SKM-1 treated with dmso at 0.1 percent for 144 hours (cell line): ENCODE data around the gene LRRC47.
"Not testable (repeated sequence)": the region's sequence is repeated elsewhere in the genome, so short reads cannot be mapped to it uniquely, and the experiment has no call there.

Experiments used
- DNase-seq: peaks from one replicate; lab custom pipeline; 2025; ENCODE audit not compliant: unreplicated experiment; lab: John Stamatoyannopoulos, UW

Gene LRRC47

DNA sequence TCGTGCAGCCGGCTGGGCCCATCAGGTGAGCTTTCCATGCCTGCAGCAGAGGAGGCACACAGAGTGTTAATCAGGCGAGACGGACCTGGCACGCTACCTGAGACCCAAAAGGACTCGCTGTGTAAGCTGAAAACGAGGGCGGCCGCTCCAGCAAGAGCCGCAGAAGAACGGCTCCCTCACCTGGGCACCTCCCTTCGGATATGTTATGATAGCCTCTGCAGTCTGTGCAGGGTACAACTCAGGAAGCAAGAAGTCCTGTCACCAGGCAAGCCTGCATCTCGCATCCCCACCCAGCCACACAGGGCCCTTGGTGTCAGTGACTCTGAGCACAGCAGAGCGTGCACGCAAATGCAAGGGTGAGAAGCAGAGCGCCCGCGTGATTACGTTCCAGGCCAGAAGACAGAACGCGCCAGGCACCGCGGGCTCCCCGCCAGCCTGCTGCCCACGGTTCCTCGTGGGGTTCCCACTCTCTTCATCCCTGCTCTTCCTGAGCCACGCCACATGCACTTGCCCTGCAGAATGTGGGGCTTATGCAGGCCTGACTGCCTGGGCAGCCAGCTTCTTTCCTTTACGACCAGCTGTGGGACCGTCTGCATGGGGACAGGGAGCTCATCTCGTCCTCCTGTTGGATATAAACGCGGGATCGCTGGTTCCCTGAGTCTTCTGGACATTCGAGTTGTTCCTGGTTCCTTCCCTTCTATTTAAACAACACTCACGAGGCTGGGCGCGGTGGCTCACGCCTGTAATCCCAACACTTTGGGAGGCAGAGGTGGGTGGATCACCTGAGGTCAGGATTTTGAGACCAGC, 20.2 kb upstream of the LRRC47 start:
- no peak for DNase-seq

DNA sequence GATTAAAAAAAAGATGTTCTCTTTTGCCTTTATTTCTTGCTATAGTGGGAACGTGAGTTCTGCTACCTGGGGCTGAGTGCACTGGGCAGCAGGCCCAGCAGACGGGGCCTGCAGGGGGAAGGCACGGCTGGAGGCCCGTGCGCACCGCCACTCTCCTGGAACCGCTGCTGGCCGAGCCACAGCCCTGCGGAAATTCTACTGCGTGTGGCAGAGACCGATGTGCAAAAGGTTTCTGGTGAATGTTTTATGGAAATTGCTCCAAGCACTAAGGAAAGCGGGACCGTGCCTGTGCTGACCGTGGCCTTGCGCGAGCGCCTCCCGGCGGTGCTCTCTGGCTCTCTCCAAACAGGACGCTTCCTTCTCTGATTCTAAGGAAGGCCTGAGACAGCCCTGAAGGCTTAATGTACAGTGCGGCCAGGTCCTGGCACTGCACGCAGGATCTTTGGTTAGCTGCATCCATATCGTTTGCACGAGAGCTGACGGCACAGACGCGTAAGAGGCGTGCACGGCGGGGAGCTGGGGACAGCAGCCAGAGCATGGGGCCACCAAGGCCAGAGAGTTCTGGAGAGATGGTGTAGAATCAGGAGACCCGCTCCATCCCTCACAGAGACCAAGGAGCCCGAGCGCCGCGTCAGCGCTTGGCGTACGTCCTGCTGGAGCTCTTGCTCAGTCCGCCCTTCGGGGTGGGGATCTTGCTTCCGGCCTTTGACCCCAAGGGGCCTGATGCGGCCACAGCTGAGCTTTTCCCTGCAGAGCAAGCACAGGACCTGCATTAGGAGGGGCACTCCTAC, 18.7 kb upstream of the LRRC47 start:
- no peak for DNase-seq

DNA sequence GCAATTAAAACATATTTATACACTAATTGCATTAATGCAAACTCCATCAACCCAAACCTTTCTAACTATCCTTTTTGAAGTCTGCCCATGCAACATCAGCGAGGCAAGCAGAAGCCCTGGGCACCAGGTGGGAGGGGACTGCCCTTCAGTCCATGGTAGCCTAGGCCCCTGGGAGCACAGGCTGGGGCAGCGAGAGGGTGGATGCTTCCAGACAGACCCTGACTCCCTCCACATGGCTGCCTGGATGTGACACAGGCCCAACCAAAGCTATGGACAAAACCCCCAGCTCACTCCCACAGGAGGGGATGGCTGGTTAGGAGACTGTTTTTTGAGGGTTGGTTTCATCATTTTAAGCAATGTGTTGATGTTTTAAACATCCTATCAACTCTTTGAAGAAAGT, 17.8 kb upstream of the LRRC47 start:
- no peak for DNase-seq

DNA sequence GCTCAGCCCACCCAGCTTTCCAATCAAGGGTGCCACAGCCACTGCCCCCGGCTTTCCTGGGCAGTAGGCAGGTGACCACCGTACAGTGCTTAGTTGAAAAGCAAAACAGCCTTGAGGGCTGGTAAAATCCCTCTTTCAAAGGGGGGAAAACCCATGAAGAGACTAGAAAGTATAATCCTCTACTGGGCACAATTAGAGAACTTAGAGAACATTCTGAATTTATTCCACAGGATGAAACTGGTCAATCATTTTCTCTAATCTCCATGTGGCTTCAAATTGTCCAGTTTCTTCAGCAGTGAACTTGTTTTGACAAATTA, 15.3 kb upstream of the LRRC47 start:
- no peak for DNase-seq

DNA sequence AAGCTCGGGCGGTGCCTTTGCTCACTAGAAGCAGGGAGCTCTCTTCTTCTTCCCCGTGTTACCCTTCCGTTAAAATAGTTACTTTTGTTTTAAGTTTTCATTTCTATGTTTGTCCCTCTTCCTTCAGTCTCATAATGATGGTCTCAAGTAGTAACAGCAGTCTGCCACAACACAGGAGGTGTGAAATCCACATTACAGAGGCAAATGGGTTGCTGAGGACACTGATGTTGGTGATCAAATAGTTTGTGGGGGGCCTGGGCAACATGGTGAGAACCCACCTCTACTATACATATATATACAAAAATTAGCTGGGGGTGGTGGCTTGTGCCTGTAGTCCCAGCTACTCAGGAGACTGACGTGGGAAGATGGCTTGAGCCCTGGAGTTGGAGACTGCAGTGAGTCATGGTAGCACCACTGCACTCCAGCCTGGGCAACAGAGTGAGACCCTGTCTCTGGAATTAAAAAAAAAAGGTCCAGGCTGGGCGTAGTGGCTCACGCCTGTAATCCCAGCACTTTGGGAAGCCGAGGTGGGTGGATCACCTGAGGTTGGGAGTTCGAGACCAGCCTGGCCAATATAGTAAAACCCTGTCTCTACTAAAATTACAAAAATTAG, 14.0 kb upstream of the LRRC47 start:
- not testable (repeated sequence) for DNase-seq

DNA sequence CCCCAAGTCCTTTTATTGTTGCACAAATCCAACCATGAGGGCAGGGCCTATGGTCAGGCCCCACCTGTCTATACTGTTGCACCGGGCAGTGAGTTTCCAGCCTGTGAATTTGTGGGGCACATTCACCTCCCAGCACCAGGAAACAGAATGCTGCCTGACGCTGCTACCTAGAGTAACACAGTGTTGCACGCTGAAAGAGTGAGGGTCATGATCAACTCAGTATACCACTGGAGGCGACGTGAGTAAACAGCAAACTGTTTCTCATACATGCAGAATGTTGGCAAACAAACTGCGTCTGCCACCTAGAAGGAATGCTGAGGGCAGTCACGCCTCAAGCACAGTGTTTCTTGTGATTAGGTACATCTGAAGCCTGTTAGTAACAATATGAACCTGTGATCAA, 13.4 kb upstream of the LRRC47 start:
- DNase-seq, result no peak

DNA sequence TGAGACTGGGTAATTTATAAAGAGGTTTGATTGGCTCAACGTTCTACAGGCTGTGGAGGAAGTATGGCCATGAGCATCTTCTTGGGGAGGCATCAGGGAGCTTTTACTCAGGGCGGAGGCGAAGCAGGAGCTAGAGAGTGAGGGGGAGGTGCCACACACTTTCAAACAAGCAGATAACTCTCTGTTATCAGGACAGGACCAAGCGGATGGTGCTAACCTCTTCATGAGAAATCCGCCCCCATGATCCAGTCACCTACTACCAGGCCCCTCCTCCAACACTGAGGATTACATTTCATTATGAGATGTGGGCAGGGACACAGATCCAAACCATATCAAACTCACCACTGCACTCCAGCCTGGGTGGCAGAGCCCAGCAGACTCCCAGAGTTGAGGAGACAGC, 11.5 kb upstream of the LRRC47 start:
- no peak for DNase-seq

DNA sequence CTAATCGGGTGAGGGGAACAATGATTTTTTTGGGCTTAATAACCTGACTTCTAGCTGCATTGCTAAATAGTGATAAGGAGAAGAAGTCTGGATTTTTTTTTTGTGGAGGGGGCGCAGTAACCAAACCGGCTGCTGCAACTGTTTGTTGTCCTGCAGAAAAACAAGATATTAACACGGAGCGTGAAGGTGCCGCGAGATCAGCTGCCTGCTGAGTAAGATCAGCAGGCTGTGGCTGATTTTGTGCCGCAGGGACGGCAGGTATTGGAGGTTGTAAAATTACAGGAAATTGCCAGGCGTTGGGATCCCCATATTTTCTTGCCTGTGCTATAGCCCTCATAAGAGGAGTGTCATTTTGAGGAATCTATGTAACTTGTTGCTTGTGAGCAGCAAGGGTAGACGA, 8.7 kb upstream of the LRRC47 start:
- DNase-seq, result no peak

DNA sequence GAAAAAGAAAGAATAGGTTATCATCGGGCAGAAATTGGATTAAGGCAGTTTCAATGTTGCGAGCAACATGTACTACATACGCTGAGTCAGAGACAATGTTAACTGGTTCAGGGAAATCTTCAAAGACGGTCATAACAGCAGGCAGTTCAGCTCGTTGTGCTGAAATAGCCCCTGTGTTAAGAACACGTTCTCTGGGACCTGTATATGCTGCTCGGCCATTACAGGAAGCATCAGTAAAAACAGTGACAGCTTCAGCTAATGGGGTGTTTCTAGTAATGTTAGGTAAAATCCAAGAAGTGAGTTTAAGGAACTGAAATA, 8.3 kb upstream of the LRRC47 start:
- DNase-seq, result not testable (repeated sequence)

DNA sequence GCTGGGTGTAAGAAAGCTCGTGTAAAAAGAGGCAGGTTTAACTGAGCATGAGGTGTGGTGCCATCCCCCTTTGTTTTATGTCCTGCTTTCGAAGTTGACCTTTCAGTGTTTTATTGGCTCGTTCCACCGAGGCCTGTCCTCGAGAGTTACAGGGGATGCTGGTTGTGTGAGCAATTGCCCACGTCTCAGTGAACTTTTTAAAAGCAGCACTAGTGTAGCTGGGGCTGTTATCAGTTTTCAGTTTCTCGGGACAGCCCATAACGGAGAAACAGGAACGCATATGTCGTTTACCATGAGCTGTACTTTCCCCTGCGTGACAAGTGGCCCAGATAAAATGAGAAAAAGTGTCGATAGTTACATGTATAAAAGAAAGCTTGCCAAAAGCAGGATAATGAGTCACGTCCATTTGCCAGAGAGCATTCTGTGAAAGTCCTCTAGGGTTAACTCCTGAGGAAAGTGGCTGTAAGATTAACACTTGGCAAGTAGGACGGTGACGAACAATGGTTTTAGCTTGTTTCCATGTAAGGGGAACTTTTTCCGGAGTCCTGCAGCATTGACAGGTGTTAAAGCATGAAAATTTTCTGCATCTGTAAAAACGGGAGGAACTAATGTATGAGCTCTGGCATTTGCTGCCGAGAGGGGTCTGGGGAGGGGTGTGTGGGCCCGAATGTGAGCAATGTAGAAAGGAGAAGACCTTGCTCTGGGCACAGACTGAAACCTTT, 7.8 kb upstream of the LRRC47 start:
- DNase-seq, result no peak

DNA sequence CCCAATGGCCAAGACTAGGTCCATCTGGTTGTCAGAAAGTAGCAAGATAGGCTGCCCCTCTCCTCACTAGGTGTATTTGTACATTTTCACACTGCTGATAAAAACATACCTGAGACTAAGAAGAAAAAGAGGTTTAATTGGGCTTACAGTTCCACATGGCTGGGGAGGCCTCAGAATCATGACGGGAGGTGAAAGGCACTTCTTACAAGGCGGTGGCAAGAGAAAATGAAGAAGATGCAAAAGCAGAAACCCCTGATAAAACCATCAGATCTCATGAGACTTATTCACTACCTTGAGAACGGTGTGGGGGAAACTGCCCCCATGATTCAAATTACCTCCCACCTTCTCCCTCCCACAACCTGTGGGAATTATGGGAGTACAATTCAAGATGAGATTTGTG, 4.5 kb upstream of the LRRC47 start:
- not testable (repeated sequence) for DNase-seq

DNA sequence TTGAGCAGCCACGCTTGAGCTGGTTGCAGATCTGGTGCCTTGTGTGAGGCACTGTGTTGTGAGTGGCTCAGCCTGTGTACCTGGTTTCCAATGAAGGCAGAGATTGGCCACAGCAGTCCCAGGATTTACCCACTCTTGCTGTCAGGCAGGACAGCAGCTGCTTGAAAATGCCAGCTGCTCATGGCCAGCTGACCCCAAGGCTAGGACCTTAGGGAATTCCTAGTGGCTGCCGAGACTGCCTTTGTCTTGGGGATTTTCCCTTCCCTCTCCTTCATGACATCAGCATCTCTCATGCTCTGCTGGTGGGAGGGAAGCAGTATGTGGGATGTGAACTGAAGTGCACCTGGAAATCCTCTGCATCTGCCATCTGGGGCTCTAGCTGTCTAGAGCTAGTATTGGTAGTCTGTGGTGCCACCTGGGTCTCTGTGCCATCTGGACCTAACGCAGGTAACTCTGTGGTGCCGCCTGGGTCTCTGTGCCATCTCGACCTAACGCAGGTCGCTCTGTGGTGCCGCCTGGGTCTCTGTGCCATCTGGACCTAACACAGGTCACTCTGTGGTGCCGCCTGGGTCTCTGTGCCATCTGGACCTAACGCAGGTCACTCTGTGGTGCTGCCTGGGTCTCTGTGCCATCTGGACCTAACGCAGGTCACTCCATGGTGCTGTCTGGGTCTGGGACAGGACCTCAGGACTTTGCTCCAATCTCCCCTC, 3.8 kb upstream of the LRRC47 start:
- DNase-seq, result no peak

DNA sequence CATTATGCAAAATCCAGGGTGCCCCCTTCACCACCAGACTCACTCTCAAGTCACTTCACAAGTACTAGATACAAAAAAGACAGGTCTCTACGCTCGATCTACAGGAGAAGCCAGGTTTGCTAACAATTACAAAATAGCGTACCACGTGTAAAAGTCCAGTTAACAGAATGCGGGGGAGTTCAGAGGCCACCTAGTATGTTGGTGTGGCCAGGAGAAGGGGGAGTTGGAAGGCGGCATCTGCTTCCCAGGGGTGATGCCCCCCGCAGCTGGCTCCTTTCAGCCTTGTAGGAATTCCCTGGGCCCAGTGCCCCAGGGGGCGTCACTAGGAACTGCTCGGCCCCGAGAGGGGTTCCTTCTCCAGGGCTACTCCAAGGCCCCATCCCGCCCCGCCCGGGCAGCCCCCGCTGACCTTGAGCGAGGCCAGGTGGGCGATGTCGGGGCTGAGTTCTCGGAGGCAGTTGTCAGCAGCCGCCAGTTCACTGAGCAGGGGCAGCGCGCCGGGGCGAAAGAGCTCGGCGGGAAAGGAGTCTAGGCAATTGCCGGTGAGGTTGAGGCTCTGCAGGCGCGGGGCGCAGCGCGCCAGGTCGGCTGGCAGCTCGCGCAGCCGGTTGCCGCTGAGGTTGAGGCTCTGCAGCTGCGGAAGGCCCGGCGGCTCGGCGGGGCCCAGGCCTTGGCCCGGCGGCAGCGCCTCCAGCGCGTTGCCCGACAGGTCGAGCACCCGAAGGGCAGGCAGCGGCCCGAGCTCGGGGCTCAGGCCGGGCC, 664 bp downstream of the LRRC47 start:
- no peak for DNase-seq

DNA sequence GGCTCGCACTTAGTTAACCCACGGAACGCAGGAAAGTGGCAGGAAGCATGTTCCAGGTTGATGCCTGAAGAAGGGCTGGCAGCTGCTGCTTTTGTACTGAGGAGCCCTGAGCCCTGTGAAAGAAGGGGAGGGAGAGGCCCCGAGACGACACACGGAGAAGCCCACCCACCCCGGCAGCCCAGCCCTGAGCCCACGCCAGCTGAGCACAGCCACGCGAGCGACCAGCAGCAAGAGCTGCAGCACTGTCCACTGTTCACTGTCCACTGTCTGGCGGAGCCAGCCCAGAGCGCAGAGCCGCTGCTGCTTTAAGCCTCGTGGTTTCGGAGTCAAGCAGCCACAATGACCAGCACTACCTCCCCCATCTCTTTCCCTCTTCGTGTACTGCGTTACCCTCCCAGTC, 5.3 kb downstream of the LRRC47 start:
- DNase-seq, result no peak

DNA sequence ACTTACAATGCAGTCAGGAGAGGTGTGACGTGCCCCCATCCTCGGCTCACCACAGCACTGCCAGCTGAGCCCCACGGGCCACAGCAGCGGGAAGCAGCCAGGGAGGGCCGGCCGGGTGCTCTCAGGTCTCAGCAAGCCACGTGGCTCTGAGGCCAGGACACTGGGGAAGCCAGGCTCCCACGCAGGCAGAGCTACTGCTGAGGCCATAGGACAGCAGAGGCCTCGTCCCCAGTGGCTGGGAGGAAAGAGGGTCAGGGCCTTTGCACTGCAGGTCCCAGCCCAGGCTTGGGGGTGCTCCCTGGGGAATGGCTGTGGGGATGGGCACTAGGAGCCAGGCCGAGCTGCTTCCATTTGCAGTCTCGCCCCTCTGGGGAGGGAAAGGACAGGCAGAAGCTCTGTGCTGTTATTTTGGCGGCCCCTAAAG, 5.8 kb downstream of the LRRC47 start:
- no peak for DNase-seq

DNA sequence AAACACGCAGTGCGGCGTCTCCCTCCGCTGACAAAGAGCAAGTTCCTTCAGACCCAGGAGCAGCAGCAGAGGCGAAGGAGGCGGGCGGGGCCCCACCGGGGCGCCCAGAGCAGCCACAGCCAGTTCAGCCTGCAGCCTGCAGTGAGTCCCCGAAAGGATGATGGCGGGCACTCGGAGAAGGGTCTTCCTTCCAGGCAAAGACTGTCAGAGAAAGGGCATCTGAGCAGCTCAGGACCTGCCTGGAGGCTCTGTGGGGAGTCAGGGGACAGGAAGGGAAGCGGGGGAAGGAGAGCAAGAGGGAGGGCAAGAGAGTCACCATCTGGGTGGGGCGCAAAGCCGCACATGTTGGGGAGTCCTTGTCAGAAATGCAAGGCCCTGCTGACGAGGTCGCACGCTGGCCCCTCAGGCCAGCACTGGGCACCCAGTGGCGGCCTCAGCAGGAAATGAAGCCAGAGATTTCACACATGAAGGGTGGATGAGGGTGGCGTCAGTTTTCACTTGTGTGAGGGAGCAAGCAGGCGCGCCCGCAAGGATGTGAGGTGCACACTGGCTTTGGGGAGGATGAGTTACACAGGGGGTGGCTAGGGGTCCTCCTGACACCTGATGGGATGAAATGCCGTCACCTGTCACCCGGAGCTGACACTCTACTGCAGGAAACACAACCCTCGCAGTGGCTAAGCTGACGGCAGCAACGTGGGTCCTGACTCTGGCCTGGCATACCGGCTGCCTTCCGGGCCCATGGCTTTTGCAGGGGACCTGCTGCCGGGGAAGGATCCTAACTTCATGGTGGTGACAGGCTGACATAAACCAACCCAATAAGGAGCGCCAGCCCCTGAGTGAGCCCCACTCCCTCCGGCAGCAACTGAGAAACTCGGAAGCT, 6.6 kb downstream of the LRRC47 start:
- no peak for DNase-seq

DNA sequence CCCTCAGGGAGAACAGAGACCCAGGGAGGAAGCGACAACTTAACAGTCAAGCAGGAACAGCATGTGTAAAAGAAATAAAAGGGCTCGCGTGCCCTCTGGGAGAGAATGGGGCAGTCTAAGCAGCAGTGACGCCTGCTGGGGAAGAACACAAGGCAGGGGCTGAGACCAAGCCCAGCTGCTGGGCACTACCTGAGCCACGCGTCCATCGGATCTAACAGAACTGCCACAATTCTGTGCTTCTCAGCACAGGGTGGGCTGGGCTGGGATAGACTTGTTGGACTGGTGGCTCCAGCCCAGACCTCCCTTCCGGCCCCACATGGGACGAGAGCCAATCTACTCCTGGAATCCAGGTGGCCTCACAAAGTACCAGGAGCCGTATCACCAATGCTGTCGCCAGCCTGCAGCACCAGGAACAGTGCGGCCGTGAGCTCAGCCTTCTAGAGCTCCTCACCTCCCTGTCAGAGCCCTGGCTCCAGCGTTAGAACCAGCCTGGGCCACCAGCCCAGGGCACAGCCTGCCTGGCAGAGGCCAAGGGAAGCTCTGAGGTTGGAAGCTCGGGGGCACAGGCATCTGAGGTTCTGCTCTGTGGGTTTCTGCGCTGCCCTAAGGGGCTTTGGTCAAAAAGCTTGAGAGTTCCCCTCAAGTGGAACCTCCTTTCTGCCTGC, 7.4 kb downstream of the LRRC47 start:
- DNase-seq, result no peak

DNA sequence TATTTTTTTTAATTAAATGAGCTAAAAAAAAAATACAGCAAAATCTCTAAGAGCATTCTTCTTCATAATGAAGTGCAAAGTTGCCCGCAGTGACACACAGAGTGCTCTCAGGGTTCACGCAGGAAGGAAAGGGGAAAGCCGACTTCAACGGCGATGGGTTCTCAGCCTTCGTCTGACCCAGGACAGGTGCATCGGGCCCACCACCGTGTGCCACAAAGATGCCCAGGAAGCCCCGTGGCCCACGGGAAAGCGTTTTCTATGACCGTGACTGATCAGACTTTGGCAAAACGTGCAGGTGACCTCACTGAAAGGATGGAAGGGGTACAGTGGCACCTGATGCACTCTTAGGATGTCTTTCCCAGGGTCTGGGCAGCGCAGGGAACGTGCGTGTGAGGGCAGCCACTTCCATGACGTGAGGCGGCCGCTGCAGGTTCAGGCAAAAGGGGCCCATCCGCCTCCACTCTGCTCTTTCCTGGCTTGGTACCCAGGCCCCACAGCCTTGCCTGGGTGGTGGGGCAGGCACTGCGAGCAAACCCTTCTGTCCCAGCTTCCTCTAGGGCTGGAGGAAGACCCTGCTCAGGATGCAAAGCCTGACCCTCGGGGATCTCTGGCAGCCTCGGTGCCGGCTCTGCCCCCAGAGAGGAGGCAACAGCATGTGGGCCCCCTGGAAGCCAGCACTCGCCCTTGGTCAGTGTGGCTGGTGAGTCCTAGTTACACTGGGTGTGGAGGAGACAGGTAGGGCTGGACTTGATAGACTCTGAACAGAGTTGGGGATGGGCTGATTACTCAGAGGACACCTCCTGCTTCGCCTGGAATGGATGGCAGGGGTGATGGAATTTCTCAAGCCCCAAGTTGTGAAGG, 8.3 kb downstream of the LRRC47 start:
- DNase-seq, result no peak
